Tibial artery (tissue), 4 donors: ENCODE measurements around the gene CORO1C.

Experiments used
- DNase-seq, 2 donors: peaks; one replicate each; pipeline ENCODE4 v3.0.0-alpha.2; 2019
- H3K27ac ChIP-seq, 2 donors: fragments of 200-600 bp; sonication (generic) in 1 of 2; 1 replicate in 1 of 2; 2 replicates in 1 of 2; pipeline ENCODE4 v1.5.1; 2018 to 2019; ENCODE audit warnings: mild to moderate bottlenecking in 1 of 2
- H3K27me3 ChIP-seq, 2 donors: fragments of 200-600 bp; sonication (generic) in 1 of 2; one replicate each; pipeline versions ENCODE4 v1.5.1 to v1.6.0; 2016 to 2019
- H3K36me3 ChIP-seq, 3 donors: fragments of 200-600 bp; sonication (generic) in 2 of 3; one replicate each; pipeline ENCODE4 v1.5.1; 2016 to 2019; ENCODE audit warnings: mild to moderate bottlenecking in 2 of 3
- H3K4me1 ChIP-seq, 4 donors: fragments of 200-600 bp; sonication (generic) in 2 of 4; 1 replicate in 3 of 4; 2 replicates in 1 of 4; pipeline ENCODE4 v1.5.1; 2016 to 2019
- H3K4me3 ChIP-seq, 2 donors: fragments of 200-600 bp; sonication (generic) in 1 of 2; 1 replicate in 1 of 2; 2 replicates in 1 of 2; pipeline ENCODE4 v1.5.1; 2018 to 2019; ENCODE audit warnings: mild to moderate bottlenecking in 2 of 2
- H3K9me3 ChIP-seq, 3 donors: fragments of 200-600 bp; sonication (generic) in 1 of 3; one replicate each; pipeline ENCODE4 v1.5.1; 2016 to 2019
- CTCF ChIP-seq, 2 experiments: fragments of 200-600 bp in 1 of 2; fragments of 450-650 bp in 1 of 2; IDR thresholded peaks; one replicate each; pipeline ENCODE4 v1.5.1; 2017 to 2019; ENCODE audit warnings: antibody characterized with exemption in 2 of 2, mild to moderate bottlenecking in 1 of 2, moderate library complexity in 1 of 2
- intact Hi-C: fragments of 100-400 bp; cut with DNase I; formaldehyde crosslinking; loops from one replicate; pipeline ENCODE4 v1.15.0; 2023; ENCODE audit warnings: low total_unique reads

CORO1C gene

GRCh38 chr12:108722463-108722862, 8.9 kb downstream of the CORO1C start:
- H3K4me3 ChIP-seq, result no peak overlapping the region
- H3K36me3 ChIP-seq, result peaks cover 0 to under 1% (median 0%) of the 10 kb centered on the region in 3 donors
- no peak for DNase-seq
- no peaks in the 10 kb centered on the region for H3K27me3 ChIP-seq
- intact Hi-C loops, result no loop called here
- H3K4me1 ChIP-seq, result peaks cover 0 to 100% (median 53%) of the 10 kb centered on the region in 4 donors
- TF ChIP-seq CTCF (IDR thresholded peaks at IDR 0.05), result no peak
- H3K27ac ChIP-seq, result peak overlapping the region; percentile 66 to 100
- H3K9me3 ChIP-seq, result no peaks in the 10 kb centered on the region

GRCh38 chr12:108721824-108722223, 9.5 kb downstream of the CORO1C start:
- DNase-seq, result no peak
- no peak overlapping the region for H3K4me3 ChIP-seq
- peak overlapping the region; percentile 66 to 100 for H3K27ac ChIP-seq
- intact Hi-C loops, result no loop called here
- H3K36me3 ChIP-seq, result peaks cover 0 to 7% (median 6%) of the 10 kb centered on the region in 3 donors
- H3K9me3 ChIP-seq, result no peaks in the 10 kb centered on the region
- no peak for TF ChIP-seq CTCF (IDR thresholded peaks at IDR 0.05)
- peaks cover 0 to 100% (median 53%) of the 10 kb centered on the region in 4 donors for H3K4me1 ChIP-seq
- no peaks in the 10 kb centered on the region for H3K27me3 ChIP-seq

GRCh38 chr12:108720757-108721514, 10.4 kb downstream of the CORO1C start:
- no peak for DNase-seq
- no peak for TF ChIP-seq CTCF (IDR thresholded peaks at IDR 0.05)
- Histone ChIP-seq H3K36me3 (peaks cover 0 to 10% (median 9%) of the 10 kb centered on the region in 3 donors), H3K27me3 (no peaks in the 10 kb centered on the region), H3K9me3 (no peaks in the 10 kb centered on the region), H3K4me3 (no peak overlapping the region), H3K4me1 (peaks cover 0 to 99% (median 50%) of the 10 kb centered on the region in 4 donors), H3K27ac (peak overlapping the region; percentile 66 to 100)
- intact Hi-C loops, result no loop called here

GRCh38 chr12:108717243-108717642, 14.1 kb downstream of the CORO1C start:
- no peak overlapping the region for H3K4me3 ChIP-seq
- no peak for DNase-seq
- H3K27ac ChIP-seq, result peak overlapping the region in 1 of 2 donors; percentile 37
- H3K4me1 ChIP-seq, result peaks cover 0 to 99% (median 37%) of the 10 kb centered on the region in 4 donors
- no peaks in the 10 kb centered on the region for H3K27me3 ChIP-seq
- no peaks in the 10 kb centered on the region for H3K9me3 ChIP-seq
- intact Hi-C loops, result no loop called here
- peaks cover 0 to 10% (median 9%) of the 10 kb centered on the region in 3 donors for H3K36me3 ChIP-seq
- no peak for TF ChIP-seq CTCF (IDR thresholded peaks at IDR 0.05)

GRCh38 chr12:108714866-108715265, 16.5 kb downstream of the CORO1C start:
- DNase-seq, result no peak
- Histone ChIP-seq H3K9me3 (no peaks in the 10 kb centered on the region), H3K36me3 (peaks cover 0 to 10% (median 9%) of the 10 kb centered on the region in 3 donors), H3K4me3 (no peak overlapping the region), H3K27ac (peak overlapping the region in 1 of 2 donors; percentile 30), H3K27me3 (no peaks in the 10 kb centered on the region), H3K4me1 (peaks cover 0 to 98% (median 42%) of the 10 kb centered on the region in 4 donors)
- intact Hi-C loops, result no loop called here
- no peak for TF ChIP-seq CTCF (IDR thresholded peaks at IDR 0.05)
